G401 (cell line): ENCODE data around the gene ZNF569. TPM values are rescaled to one million over a fixed set of nuclear protein-coding genes. Genes with fewer than 3 reads are reported as not detected.

Experiments
- DNase-seq: peaks from one replicate; pipeline ENCODE4 v3.0.0-alpha.2; 2015; ENCODE audit warnings: low spot score
- in situ Hi-C: cut with HindIII; loops from 2 replicates; pipeline ENCODE4 v1.10.0; 2016; ENCODE audit warnings: low sequenced_read_pairs, mixed read lengths
- total RNA-seq: library from RNA; depleted of rRNA; stranded (reverse); fragments of >200 nt; shearing (Covaris generic); gene quantifications from 2 replicates; pipeline ENCODE4 v1.2.3, GENCODE V29; 2014; rRNA removed

The ZNF569 gene
- 7.8 and 17.4 TPM in 2 replicates for total RNA-seq

- in situ Hi-C loops, result no loop called here
These were observed at the start of gene ZNF569 for GRCh38 chr19:37466798-37467607. Gene ZNF569, minus strand, starts transcription at chr19:37467444. Its CDS starts 22,523 bp downstream, at chr19:37444921.

GRCh38 chr19:37513397-37513796, 46.2 kb upstream of the ZNF569 start:
- no peak for DNase-seq
- in situ Hi-C loops, result no loop called here

More at GRCh38 chr19:37466798-37467607, at the start of gene ZNF569:
- peak; percentile 98 for DNase-seq

- no peak for DNase-seq
- in situ Hi-C loops, result no loop called here
These were observed 44.6 kb upstream of the ZNF569 start for GRCh38 chr19:37511821-37512220.

- in situ Hi-C loops, result no loop called here
These were observed 43.9 kb upstream of the ZNF569 start for GRCh38 chr19:37511186-37511585.

GRCh38 chr19:37507167-37507464, 39.9 kb upstream of the ZNF569 start:
- in situ Hi-C loops, result no loop called here
- no peak for DNase-seq

More at GRCh38 chr19:37511186-37511585, 43.9 kb upstream of the ZNF569 start:
- no peak for DNase-seq

- in situ Hi-C loops, result no loop called here
- peak; percentile 93 for DNase-seq
These were observed 39.3 kb upstream of the ZNF569 start, which contains the start of gene ZNF793 for GRCh38 chr19:37506387-37507166. Gene ZNF793, plus strand, starts transcription at chr19:37506939. Its CDS starts 16,501 bp downstream, at chr19:37523440.

GRCh38 chr19:37505958-37506386, 38.7 kb upstream of the ZNF569 start:
- DNase-seq, result no peak
- in situ Hi-C loops, result no loop called here

- in situ Hi-C loops, result no loop called here
These were observed 25.0 kb upstream of the ZNF569 start for GRCh38 chr19:37492213-37492612.

GRCh38 chr19:37484406-37485168, 17.3 kb upstream of the ZNF569 start:
- no peak for DNase-seq
- in situ Hi-C loops, result no loop called here

More at GRCh38 chr19:37492213-37492612, 25.0 kb upstream of the ZNF569 start:
- DNase-seq, result no peak

- in situ Hi-C loops, result no loop called here
- DNase-seq, result no peak
These were observed 4.9 kb upstream of the ZNF569 start for GRCh38 chr19:37472165-37472564.

- in situ Hi-C loops, result no loop called here
These were observed 3.0 kb upstream of the ZNF569 start for GRCh38 chr19:37470216-37470615.

GRCh38 chr19:37468961-37469777, 1.9 kb upstream of the ZNF569 start, which contains the start of gene ZNF570:
Gene ZNF570, plus strand, starts transcription at chr19:37469356. Its CDS starts 999 bp downstream, at chr19:37470355.
- in situ Hi-C loops, result no loop called here
- peak; percentile 90 for DNase-seq

More at GRCh38 chr19:37470216-37470615, 3.0 kb upstream of the ZNF569 start:
- peak; percentile 0 for DNase-seq

GRCh38 chr19:37467608-37468090, 405 bp upstream of the ZNF569 start:
- in situ Hi-C loops, result no loop called here
- no peak for DNase-seq

- DNase-seq, result no peak
- in situ Hi-C loops, result no loop called here
These were observed 907 bp downstream of the ZNF569 start for GRCh38 chr19:37466277-37466797.

GRCh38 chr19:37452500-37453245, 14.6 kb downstream of the ZNF569 start:
- in situ Hi-C loops, result no loop called here
- DNase-seq, result no peak

GRCh38 chr19:37413313-37414084, 53.7 kb downstream of the ZNF569 start:
- DNase-seq, result no peak
- in situ Hi-C loops, result no loop called here

GRCh38 chr19:37412700-37413099, 54.5 kb downstream of the ZNF569 start:
- in situ Hi-C loops, result no loop called here
- no peak for DNase-seq
